Transverse colon (tissue), 4 donors: ENCODE data around the gene RPL19.

Experiments
- CTCF ChIP-seq, 5 experiments: fragments of 200-600 bp in 3 of 5; fragments of 450-650 bp in 2 of 5; sonication (generic) in 3 of 5; IDR thresholded peaks; 1 replicate in 2 of 5; 2 replicates in 3 of 5; pipeline ENCODE4 v1.5.1; 2016 to 2017; ENCODE audit warnings: antibody characterized with exemption in 5 of 5, inconsistent platforms in 3 of 5, mild to moderate bottlenecking in 2 of 5, moderate library complexity in 1 of 5
- EP300 ChIP-seq: sonication (generic); formaldehyde crosslinking; IDR thresholded peaks from one replicate; pipeline ENCODE4 v1.6.1; 2017; ENCODE audit warnings: antibody characterized with exemption, low read depth
- POLR2A ChIP-seq: fragments of 450-650 bp; IDR thresholded peaks from one replicate; pipeline ENCODE4 v1.6.1; 2016; ENCODE audit warnings: antibody characterized with exemption, mild to moderate bottlenecking, moderate library complexity
- POLR2AphosphoS5 ChIP-seq, 3 donors: sonication (generic); formaldehyde crosslinking; IDR thresholded peaks; one replicate each; pipeline ENCODE4 v1.6.1; 2016; ENCODE audit warnings: antibody characterized with exemption in 3 of 3

- no peak for TF ChIP-seq EP300
- no peak for TF ChIP-seq CTCF (IDR thresholded peaks at IDR 0.05)
- no peak for TF ChIP-seq POLR2A
- no peak for TF ChIP-seq POLR2AphosphoS5 (IDR thresholded peaks at IDR 0.05)
Observed at GRCh38 chr17:39183720-39184119, 16.4 kb upstream of the RPL19 start.
